GM20431 (cell line): ENCODE results near the gene MAD1L1.

Experiments used
- in situ Hi-C: fragments of 300-500 bp; cut with MseI, MboI; formaldehyde crosslinking; loops from one replicate; pipeline ENCODE4 v1.15.0; 2020; ENCODE audit warnings: low sequenced_read_pairs; ENCODE audit not compliant: unreplicated experiment

The MAD1L1 gene

GRCh38 chr7:1816451-1816850 lies 416.3 kb downstream of the MAD1L1 start:
- in situ Hi-C loops: loop anchor here (25.0 kb wide), 2 partner anchors 396 to 521 kb away; no protein-coding TSS in a partner anchor

- in situ Hi-C loops: loop anchor here (25.0 kb wide), 2 partner anchors 397 to 522 kb away; no protein-coding TSS in a partner anchor
Observed at GRCh38 chr7:1815551-1816281, 417.0 kb downstream of the MAD1L1 start.

GRCh38 chr7:1815051-1815481 lies 417.7 kb downstream of the MAD1L1 start:
- in situ Hi-C loops: loop anchor here (25.0 kb wide), 2 partner anchors 397 to 522 kb away; no protein-coding TSS in a partner anchor

GRCh38 chr7:1814089-1814811 lies 418.5 kb downstream of the MAD1L1 start:
- in situ Hi-C loops: loop anchor here (25.0 kb wide), 2 partner anchors 398 to 523 kb away; no protein-coding TSS in a partner anchor

GRCh38 chr7:1813394-1814088 lies 419.2 kb downstream of the MAD1L1 start:
- in situ Hi-C loops: loop anchor here (25.0 kb wide), 2 partner anchors 399 to 524 kb away; no protein-coding TSS in a partner anchor

GRCh38 chr7:1812509-1813393 lies 420.0 kb downstream of the MAD1L1 start:
- in situ Hi-C loops: loop anchor here (25.0 kb wide), 2 partner anchors 400 to 525 kb away; no protein-coding TSS in a partner anchor

GRCh38 chr7:1811850-1812508 lies 420.8 kb downstream of the MAD1L1 start:
- in situ Hi-C loops: loop anchor here (25.0 kb wide), 2 partner anchors 400 to 525 kb away; no protein-coding TSS in a partner anchor

- in situ Hi-C loops: loop anchor here (25.0 kb wide), 2 partner anchors 401 to 526 kb away; no protein-coding TSS in a partner anchor
Observed at GRCh38 chr7:1810961-1811849, 421.5 kb downstream of the MAD1L1 start.

GRCh38 chr7:1810521-1810920 lies 422.2 kb downstream of the MAD1L1 start:
- in situ Hi-C loops: loop anchor here (25.0 kb wide), 2 partner anchors 402 to 527 kb away; no protein-coding TSS in a partner anchor

GRCh38 chr7:1809601-1810258 lies 423.0 kb downstream of the MAD1L1 start:
- in situ Hi-C loops: loop anchor here (25.0 kb wide), 2 partner anchors 403 to 528 kb away; no protein-coding TSS in a partner anchor

- in situ Hi-C loops: loop anchor here (25.0 kb wide), 2 partner anchors 403 to 528 kb away; no protein-coding TSS in a partner anchor
Observed at GRCh38 chr7:1809070-1809469, 423.7 kb downstream of the MAD1L1 start.

- in situ Hi-C loops: loop anchor here (25.0 kb wide), 2 partner anchors 404 to 529 kb away; no protein-coding TSS in a partner anchor
Observed at GRCh38 chr7:1807821-1808600, 424.7 kb downstream of the MAD1L1 start.

GRCh38 chr7:1806354-1806753 lies 426.4 kb downstream of the MAD1L1 start:
- in situ Hi-C loops: loop anchor here (25.0 kb wide), 2 partner anchors 406 to 531 kb away; no protein-coding TSS in a partner anchor

- in situ Hi-C loops: loop anchor here (25.0 kb wide), 2 partner anchors 408 to 533 kb away; no protein-coding TSS in a partner anchor
Observed at GRCh38 chr7:1804310-1804709, 428.4 kb downstream of the MAD1L1 start.

GRCh38 chr7:1802899-1803298 lies 429.8 kb downstream of the MAD1L1 start:
- in situ Hi-C loops: loop anchor here (25.0 kb wide), 2 partner anchors 409 to 534 kb away; no protein-coding TSS in a partner anchor

GRCh38 chr7:1800902-1801301 lies 431.8 kb downstream of the MAD1L1 start:
- in situ Hi-C loops: loop anchor here (25.0 kb wide), 2 partner anchors 411 to 536 kb away; no protein-coding TSS in a partner anchor
